NCI-H1092 treated with DMSO at 0.1 percent for 48 hours (cell line): ENCODE measurements around the gene FAM229B.
"Not testable (repeated sequence)": the region's sequence is repeated elsewhere in the genome, so short reads cannot be mapped to it uniquely, and the experiment has no call there.

Experiments used
- DNase-seq: peaks from one replicate; lab custom pipeline; 2025; lab: John Stamatoyannopoulos, UW

The FAM229B gene

DNA sequence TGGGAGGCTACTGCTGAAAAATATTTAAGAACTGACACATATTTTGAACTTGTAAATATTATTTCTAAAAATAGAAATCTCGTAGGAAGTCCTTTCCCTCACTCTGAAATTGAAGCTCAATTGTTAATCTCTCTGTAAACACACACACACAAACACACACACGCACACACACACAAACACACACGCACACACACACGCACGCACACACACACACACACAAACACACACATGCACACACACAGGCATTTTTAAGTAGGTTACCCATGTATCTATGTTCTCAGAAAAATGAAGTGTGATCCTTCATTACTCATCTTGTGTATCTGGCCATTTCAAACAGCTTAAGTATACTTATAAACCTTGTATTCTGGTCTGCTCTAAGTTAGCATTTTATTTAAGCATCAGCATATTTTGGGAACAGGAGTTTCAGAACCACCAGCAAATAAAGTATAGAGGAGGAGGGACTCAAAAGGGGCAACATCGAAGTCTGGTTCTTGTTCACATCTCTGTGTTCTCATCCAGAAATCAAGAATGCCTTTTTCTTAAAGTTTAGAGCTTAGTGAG is 21.9 kb upstream of the FAM229B start:
- no peak for DNase-seq

DNA sequence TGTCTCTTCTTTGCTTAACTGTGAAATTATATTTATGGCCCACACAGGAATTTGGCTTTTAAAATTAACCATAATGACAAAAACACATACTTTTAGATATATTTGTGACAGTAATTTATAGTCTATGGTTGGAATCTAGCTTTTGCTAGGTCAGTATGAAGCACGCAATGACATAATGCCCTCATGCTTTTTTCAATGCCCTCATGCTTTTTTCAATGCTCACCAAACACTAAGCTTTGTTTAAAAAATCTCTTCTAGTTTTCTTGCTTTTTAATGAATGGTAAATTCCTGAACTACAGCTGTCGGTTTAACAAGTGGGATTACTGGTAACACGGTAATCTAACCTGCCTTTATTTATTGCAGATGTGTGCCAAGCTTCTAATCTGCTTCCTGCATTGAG is 20.8 kb upstream of the FAM229B start:
- no peak for DNase-seq

DNA sequence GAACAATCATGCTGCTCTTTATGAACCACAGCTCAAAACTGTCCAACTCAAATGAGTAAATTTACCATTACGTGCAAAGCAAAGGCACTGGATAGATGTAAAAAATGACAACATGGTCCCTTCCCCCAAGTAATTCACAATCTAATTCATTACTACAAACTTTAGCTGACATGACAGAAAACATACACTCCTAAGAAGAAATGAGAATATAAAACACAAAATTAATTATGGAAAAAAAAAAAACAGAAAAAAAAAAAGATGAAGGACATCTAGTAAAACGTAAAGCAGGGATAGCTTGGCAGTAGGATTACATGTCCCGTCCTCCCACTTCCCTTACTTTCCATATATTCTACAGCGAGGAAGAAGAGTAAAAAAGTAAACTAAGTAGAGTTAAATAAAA is 5.8 kb upstream of the FAM229B start:
- DNase-seq: no peak

DNA sequence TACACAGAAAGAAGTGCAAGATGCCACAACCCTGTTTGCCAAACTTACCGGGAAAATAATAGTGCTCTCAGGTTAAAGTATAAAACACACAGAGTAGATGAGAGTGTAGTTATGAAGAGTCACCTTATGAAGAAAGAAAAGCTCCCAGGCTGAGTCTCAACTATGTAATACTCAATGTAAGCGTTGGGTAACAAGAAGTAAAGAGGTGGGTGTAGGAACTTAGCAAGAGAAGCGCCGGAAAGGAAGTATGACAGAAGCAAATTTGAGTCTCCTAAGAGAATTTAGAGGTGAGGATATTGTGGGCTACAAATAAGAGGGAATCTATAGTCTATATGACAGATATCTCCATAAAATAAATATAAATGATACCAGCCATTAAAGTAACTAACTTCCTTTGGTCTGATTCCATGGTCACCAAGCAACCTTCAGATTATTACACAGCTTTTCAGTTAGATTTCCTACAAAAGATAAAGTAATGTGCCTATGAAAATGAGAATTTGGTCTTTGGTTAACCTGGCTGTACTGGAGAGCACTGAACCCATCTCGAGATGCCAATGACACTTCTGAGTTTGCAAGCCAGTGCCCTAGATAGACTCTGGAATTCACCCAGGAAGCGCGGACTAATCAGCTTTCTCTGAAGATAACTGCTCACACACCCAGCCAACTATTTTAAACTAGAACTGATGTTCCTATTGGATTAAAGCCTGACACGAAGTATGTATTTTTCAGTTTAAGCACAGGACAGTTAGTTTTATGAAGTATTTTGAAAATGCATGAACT is 1.9 kb upstream of the FAM229B start:
- DNase-seq: no peak

DNA sequence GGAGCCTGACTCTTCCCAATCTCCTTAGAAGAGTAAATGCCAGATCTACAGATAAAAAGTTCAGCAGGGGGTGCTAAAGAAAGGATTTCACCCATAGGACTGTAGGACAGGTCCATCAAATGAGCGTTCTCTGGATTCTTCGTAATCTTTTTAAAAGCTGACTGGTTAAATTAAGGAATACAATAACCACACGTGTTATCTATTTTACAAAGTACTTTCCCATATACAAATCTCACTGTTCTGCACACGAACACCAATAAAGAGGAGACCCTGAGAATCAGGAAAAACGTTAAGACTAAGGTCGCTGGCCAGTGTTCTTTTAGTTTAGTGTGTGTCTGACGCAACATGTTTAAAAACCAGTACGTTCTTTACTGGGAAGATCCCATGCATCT is 651 bp upstream of the FAM229B start:
- DNase-seq: peak; percentile 48

DNA sequence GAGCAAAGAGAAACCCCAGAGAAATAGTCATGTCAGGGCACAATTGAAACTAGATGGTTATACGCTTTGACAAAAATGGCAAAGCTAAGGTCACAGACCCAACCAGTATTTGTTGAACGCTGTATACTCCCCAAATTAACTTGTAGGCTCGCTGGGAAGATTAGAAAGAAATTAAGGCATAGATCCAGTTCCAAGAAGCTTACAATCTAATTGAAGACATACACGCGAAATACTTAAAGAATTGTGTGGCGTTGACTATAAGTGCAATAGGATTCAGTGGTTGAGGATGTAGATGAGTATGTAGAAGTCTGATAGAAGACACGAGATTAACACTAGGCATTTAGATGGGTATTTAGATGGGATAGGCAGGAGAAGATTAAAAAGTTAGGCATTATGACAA is 525 bp downstream of the FAM229B start:
- DNase-seq: no peak

DNA sequence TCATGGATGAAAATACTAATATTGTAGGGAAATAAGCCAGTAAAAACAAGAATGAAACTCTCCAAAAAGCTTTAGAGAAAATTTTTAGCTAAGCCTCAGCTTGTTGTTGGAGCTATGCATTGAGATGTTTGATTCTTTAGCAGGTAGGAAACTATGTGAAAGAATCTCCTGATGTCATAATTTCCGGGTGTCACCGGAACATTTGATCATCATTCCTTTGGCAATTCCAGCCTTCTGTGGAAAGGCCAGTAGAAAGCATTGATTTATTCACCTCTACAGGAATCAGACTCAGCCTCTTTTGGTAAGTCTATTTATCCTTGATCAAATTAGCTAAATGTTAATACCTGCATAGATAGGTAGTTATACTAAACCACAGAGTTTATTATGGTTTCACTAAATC is 9.5 kb downstream of the FAM229B start:
- no peak for DNase-seq

DNA sequence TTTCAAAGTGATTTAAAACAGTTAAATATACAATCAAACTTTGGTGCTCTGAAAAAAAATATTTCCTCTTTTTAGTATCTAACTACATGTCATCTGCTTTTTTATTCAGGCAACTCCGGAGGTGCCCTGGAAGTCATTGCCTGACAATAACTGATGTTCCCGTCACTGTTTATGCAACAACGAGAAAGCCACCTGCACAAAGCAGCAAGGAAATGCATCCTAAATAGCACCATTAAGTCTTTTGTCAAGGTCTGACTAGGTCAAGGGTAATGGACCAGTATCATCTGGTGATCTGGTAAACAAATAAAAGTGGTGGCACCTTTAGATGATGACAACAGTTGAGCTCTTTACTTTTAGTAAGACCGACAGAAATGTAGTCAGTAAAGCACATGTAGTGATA is 13.2 kb downstream of the FAM229B start:
- DNase-seq: no peak

DNA sequence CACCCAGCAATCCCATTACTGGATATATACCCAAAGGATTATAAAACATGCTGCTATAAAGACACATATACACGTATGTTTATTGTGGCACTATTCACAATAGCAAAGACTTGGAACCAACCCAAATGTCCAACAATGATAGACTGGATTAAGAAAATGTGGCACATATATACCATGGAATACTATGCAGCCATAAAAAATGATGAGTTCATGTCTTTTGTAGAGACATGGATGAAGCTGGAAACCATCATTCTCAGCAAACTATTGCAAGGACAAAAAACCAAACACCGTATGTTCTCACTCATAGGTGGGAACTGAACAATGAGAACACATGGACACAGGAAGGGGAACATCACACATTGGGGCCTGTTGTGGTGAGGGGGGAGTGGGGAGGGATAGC is 18.6 kb downstream of the FAM229B start:
- not testable (repeated sequence) for DNase-seq

DNA sequence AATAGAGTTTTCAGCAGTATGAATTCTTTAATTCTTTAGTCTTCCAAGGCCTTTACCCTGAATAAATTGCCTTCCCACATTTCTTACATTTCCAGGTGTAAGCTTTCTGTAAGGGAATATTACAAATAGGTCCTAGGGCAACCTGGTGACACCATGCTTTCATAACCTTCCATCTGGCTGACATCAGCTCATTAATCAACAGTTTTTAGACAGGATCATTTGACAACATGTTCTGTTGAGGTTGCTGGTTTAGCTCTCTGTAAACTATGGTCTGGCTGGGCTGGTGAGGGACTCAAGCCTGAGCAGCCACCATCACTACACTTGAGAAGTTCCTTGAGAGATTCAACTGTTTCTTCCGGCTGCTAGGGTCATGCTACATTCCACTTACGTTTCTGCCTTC is 19.2 kb downstream of the FAM229B start:
- DNase-seq: no peak

DNA sequence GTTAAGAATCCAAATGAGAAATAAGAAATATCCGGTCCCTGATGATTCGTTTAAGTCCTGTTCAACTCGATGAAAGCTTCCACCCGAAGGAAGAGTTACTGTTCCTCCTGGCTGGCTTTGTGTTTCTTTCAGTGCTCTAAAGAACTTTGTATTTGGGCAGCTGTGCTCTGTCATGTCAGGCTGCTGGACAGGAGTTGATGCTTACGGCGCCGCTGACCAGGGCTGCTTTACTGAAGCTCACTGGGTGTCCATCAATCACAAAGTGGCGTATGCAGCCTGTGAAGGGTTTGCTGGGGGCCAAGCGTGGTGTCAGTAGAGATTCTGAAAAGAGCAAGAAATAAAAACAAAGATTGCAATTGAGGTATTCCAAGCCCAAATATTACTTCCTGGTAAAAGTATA is 21.9 kb downstream of the FAM229B start:
- DNase-seq: no peak

DNA sequence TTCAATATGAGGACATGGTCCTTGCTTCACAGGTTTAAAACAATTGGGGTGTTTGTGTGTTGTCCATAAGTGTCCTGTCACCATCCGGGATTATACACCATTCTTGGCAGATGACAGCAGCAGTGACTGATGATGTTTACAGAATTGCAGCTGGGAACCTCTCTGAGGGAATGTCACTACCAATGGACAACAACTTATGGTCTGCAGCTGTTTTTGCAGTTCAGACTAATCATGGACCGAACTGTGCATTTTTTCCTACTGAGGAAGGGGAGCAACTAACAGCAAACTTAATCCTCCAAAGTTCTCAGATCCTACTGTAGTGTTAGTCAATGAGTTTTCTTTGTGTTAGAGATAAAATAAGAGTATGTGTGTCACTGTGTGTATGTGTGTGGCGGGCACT is 26.0 kb downstream of the FAM229B start:
- DNase-seq: no peak

DNA sequence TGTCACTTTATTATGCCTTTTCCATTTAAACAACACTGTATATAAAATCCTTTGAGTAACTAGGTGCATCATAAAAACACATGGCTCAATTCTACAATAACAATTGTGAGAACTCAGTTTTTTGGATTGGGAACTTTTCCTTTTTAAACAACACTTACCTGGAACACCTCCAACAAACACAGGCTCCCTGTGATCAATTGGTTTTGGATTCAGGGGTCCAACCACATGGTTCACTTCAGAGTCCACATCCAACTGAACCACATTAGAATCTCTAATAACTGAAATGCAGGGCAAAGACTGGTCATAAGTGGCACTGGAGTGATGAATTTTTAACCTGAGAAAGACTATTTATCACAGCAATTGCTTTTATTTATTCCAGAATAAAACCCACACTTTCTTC is 26.5 kb downstream of the FAM229B start:
- DNase-seq: no peak

DNA sequence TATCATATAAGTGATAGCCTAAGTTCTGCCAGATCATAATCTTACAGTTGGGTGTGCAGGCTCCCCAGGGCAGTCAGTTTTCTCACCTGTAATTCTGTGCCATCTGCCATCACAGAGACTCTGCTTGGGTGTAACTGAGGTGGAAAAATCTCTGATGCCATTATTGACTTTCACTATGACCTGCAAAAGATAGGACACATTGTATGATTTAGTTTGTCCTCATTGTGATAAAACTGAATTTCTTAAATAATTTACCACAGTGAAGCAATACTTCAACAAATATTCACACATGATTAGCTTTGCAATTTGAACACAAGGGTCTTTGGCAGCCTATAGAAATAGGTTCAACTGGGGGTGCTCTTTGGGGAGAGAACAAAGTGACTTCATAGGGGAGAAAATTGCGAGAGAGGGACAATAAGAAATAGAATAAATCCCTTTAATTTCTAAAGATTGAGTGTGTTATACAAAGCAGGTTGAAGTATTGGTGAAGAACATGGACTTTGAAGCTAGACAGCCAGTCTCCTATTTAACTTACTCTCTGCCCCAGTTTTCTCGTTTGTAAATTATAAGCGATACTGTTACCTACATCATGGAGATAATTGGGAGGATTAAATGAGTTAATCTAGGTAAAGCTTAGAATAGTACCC is 27.3 kb downstream of the FAM229B start:
- no peak for DNase-seq

DNA sequence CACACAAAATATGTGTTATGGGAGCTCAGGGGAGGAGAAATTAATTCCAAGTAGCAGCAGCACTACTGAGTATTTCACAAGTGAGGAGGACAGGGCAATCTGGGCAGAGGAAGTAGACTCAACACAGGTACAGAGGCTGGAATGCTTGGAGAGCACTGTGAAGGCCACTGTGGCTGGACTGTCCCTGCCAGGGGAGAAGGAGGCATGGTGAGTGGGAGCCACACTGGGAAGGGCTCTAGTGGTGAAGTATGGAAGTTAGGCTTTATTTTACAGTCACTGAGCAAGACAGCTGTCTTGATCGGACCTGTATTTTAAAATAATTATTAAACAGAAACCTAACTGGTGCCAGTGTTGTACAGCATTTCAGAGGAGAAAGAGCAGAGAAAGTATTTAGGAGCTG is 28.8 kb downstream of the FAM229B start:
- DNase-seq: no peak

DNA sequence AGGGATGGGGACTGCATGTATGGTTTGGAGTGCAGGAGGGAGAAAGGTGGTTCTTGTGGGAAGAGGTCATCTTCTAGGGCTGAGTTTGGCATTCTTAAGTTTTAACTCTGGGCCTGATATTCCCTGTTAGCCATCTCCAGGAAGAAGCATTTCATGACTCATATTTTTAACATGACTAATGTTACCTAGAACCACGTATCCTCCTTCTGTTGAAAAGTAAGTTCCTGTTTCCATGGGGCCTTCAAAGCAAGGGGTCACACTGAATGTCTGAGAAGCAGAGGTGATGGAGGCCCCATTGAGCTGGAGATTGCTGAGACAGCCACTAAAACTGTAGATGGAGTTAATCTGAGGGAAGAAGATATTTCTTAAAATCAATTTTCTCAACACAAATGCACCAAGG is 30.2 kb downstream of the FAM229B start:
- no peak for DNase-seq

DNA sequence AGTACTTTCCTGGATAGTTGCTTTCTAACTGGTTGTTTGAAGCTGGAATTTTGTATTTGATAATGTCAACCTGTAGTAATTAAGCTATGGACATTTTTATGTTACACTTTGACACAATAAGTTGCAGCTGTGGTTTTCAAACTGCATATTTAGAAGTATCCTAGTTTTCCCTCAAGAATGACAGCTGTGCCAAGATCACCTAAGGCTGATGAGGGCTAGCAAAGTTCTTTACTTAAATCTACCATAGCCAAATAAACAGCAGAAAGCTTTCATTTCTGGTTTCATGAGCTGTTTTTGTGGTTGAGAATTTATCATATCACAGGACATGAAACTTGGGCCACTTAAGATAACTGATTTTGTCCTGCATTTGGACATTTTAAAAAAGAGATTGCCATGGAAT is 30.6 kb downstream of the FAM229B start:
- no peak for DNase-seq

DNA sequence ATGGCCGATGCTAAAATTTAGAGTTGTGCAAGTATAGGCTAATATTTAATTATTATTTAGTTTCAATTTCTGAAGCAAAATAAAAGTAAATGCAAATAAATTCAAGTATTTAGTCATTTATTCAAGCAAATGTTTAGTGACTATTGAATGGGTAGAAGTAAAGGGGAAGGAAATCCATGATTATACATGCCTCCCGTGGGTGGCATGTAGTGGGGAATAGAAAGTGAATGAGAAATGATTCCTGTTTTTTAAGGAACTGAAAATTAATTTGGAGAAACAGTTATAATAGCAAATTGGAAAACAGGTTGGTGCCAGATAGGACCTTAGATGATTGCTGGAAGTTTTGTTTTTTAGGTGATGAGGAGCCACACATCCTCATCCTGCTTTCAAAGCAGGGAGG is 35.4 kb downstream of the FAM229B start:
- no peak for DNase-seq

DNA sequence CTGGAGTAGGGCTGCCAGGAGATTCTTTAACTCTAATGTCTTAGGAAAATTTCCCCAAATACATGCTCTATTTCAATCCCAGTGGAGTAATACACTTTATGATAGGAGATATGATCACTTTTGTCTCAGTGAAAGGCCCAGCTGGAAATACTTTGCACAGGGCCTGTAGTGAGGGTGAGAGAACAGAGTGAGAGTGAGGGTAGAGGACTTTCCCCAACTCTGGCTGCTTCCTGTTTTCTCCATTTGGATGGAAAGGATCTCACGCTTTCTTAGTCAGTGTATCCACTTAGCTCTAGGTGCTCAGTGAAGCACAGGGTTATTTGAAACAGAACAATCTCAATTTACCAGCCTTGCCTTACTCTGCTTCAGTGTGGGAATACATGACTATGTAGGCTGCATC is 36.6 kb downstream of the FAM229B start:
- no peak for DNase-seq

DNA sequence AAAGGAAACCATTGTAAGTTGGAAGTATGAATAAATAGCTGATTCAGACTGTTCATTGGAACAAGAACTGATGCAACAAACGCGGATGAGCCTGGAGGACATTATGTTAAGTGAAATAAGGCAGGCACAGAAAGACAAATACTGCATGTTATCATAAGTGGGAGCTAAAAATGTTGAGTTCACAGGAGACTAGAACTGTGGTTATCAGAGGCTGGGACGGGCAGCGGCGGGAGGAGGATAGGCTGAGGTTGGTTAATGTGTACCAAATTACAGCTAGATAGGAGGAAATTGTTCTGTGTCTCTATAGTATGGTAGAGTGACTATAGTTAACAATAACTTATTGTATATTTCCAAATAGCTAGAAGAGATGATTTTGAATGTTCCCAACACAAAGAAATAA is 40.8 kb downstream of the FAM229B start:
- DNase-seq: no peak

DNA sequence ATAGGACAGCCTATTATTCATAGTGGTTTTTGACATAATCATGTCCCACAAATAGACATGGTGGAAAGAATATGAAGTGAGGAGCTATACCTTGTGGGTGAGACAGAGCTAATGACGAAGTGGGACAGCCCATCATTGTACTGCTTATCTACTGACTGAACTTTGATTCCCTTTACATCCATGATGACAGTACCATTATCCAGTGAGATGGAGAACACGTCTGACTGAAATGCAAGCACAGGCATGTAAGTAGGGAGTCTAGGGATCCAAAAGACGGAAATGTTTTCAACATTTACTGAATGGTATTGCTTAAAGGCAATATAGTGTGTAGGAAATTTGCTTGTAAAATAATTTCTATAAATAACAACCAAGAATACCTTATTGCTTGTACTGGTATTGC is 43.5 kb downstream of the FAM229B start:
- DNase-seq: no peak

DNA sequence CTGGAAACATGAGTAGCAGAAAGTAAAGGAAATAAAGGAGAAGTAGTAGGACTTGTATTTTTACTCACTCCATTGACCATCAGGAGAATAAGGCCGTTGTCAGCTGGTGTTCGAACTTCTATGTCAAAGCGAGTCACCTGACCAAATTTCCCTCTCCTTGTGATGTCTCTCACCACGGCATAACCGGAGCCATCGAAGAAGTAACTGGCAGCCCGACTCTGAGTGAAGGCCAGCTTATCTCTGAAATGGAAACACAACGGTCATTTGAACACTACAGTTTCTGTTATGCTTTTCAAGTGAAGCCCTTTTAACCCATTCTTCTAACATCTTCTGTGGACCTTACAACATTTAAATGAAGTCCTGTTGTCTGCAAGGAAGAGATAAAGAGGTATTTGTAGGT is 51.7 kb downstream of the FAM229B start:
- no peak for DNase-seq

DNA sequence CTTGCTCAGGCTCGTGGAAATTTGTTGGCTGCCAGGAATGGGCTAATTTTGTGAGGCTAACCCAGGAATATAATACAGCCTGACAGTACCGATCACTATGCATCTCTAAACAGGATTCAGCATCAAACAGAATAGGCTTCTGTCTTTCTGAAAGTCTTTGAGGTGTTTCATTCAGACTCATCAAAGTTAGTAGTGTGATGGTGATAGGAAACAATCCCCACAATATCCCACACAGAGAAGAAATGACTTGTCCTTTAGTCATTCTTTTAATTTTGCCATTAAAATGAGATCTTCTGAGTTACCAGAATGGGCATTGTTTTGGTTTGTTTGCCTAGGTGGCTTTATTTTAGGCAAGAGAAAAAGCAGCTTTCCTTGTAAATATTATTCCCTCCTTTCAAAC is 54.3 kb downstream of the FAM229B start:
- no peak for DNase-seq
